Esophagus muscularis mucosa (tissue), 4 donors: ENCODE results near the gene RHOT2. TPM values are rescaled to one million over a fixed set of nuclear protein-coding genes. Genes with fewer than 3 reads are reported as not detected.

Experiments used
- DNase-seq: peaks from one replicate; pipeline ENCODE4 v3.0.0-alpha.2; 2017; ENCODE audit errors: extremely low spot score
- H3K27ac ChIP-seq, 4 donors: fragments of 200-600 bp; sonication (generic); replicated peaks in 1 of 4; 1 replicate in 3 of 4; 2 replicates in 1 of 4; pipeline ENCODE4 v1.5.1; 2016 to 2019; ENCODE audit warnings: mild to moderate bottlenecking in 1 of 4
- H3K27me3 ChIP-seq, 4 donors: fragments of 200-600 bp; sonication (generic); one replicate each; pipeline versions ENCODE4 v1.5.1 to v1.6.0; 2016 to 2019
- H3K36me3 ChIP-seq, 4 donors: fragments of 200-600 bp; sonication (generic); one replicate each; pipeline ENCODE4 v1.5.1; 2016 to 2019
- H3K4me1 ChIP-seq, 4 donors: fragments of 200-600 bp; sonication (generic); one replicate each; pipeline ENCODE4 v1.5.1; 2016 to 2019
- H3K4me3 ChIP-seq, 4 donors: fragments of 200-600 bp; sonication (generic); 1 replicate in 2 of 4; 2 replicates in 2 of 4; pipeline ENCODE4 v1.5.1; 2016 to 2019; ENCODE audit warnings: mild to moderate bottlenecking in 4 of 4, moderate library complexity in 1 of 4
- H3K9me3 ChIP-seq, 4 donors: fragments of 200-600 bp; sonication (generic); 1 replicate in 3 of 4; 2 replicates in 1 of 4; pipeline ENCODE4 v1.5.1; 2016 to 2019
- EP300 ChIP-seq: sonication (generic); formaldehyde crosslinking; IDR thresholded peaks from one replicate; pipeline ENCODE4 v1.6.1; 2017; ENCODE audit warnings: antibody characterized with exemption
- POLR2A ChIP-seq: fragments of 450-650 bp; IDR thresholded peaks from one replicate; pipeline ENCODE4 v1.6.1; 2017; ENCODE audit warnings: antibody characterized with exemption, moderate library complexity, mild to moderate bottlenecking, low read depth
- POLR2AphosphoS5 ChIP-seq, 2 donors: sonication (generic); formaldehyde crosslinking; IDR thresholded peaks; one replicate each; pipeline ENCODE4 v1.6.1; 2017; ENCODE audit warnings: antibody characterized with exemption in 2 of 2
- WGBS: methylation state at CpG from one replicate; pipeline ENCODE4 v1.1.5; 2018; 5-methylcytosine and 5-hydroxymethylcytosine counted together
- intact Hi-C: fragments of 100-400 bp; cut with DNase I; formaldehyde crosslinking; loops from one replicate; pipeline ENCODE4 v1.15.1; 2023
- total RNA-seq, 4 donors: library from RNA; depleted of rRNA; stranded (reverse); fragments of >200 nt; gene quantifications; one replicate each; pipeline versions ENCODE4 v1.1.0 to v1.2.1, GENCODE V29; 2016
- TF ChIP-seq, protein P1 (sequence below), 3 experiments: fragments of 200-600 bp in 2 of 3; fragments of 450-650 bp in 1 of 3; sonication (generic) in 2 of 3; IDR thresholded peaks; one replicate each; pipeline ENCODE4 v1.5.1; 2017 to 2019; ENCODE audit warnings: antibody characterized with exemption in 3 of 3, mild to moderate bottlenecking in 2 of 3, moderate library complexity in 1 of 3

Gene RHOT2
- total RNA-seq, 4 donors from 2014 or later, result 34.5 to 67.5 (median 58.6) TPM

DNA sequence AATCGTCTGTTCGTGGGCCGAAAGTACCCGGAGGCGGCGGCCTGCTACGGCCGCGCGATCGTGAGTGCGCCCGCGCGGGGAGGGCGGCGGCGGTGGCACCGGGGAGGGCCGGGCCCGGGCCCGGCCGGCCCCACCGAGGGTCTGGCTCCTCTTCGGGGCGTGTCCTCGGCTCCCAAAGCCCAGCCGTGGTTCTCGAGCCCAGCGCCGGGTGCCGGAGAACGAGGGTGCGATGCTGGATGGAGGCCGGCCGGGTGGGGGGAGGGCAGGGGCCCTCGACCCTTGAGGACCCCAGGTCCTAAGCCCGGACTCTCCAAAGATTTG is 12.7 kb downstream of the RHOT2 start:
- H3K27me3 ChIP-seq, result peaks cover 0 to 5% (median 0%) of the 10 kb centered on the region in 4 donors
- WGBS, result no CpG with 5 or more reads among the region's 38 CpGs
- no peak for TF ChIP-seq POLR2A
- no peak for TF ChIP-seq POLR2AphosphoS5 (IDR thresholded peaks at IDR 0.05)
- TF ChIP-seq EP300, result no peak
- TF ChIP-seq, protein P1, sequence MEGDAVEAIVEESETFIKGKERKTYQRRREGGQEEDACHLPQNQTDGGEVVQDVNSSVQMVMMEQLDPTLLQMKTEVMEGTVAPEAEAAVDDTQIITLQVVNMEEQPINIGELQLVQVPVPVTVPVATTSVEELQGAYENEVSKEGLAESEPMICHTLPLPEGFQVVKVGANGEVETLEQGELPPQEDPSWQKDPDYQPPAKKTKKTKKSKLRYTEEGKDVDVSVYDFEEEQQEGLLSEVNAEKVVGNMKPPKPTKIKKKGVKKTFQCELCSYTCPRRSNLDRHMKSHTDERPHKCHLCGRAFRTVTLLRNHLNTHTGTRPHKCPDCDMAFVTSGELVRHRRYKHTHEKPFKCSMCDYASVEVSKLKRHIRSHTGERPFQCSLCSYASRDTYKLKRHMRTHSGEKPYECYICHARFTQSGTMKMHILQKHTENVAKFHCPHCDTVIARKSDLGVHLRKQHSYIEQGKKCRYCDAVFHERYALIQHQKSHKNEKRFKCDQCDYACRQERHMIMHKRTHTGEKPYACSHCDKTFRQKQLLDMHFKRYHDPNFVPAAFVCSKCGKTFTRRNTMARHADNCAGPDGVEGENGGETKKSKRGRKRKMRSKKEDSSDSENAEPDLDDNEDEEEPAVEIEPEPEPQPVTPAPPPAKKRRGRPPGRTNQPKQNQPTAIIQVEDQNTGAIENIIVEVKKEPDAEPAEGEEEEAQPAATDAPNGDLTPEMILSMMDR (IDR thresholded peaks at IDR 0.05), result no peak
- peaks cover 55 to 68% (median 66%) of the 10 kb centered on the region in 4 donors for H3K4me1 ChIP-seq
- peak overlapping the region; percentile 93 to 98 (median 96) for H3K27ac ChIP-seq
- peak overlapping the region; percentile 81 to 98 (median 96) for H3K4me3 ChIP-seq
- peaks cover 16 to 27% (median 24%) of the 10 kb centered on the region in 4 donors for H3K36me3 ChIP-seq
- H3K9me3 ChIP-seq, result no peaks in the 10 kb centered on the region
- DNase-seq, result no peak
- intact Hi-C loops, result no loop called here

DNA sequence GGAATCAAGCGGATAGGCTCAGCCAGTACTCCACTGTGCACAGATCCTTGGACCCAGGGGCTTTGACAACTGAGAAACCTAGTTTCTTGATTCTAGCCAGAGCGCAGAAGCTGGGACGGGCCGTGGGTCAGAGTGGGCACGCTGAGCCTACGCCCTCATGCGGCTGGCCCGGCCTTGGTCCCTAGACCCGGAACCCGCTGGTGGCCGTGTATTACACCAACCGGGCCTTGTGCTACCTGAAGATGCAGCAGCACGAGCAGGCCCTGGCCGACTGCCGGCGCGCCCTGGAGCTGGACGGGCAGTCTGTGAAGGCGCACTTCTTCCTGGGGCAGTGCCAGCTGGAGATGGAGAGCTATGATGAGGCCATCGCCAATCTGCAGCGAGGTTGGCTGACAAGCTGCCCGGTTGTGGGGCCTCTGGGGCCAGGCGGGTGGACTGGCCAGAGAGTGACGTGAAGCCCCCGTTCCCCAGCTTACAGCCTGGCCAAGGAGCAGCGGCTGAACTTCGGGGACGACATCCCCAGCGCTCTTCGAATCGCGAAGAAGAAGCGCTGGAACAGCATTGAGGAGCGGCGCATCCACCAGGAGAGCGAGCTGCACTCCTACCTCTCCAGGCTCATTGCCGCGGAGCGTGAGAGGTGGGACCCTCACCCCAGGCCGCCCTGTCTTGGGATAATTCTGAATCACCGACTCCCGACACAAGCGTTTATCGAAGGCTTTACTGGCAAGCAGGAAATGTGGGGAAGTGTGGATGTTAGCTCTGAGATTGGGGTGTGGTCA is 13.2 kb downstream of the RHOT2 start:
- Histone ChIP-seq H3K9me3 (no peaks in the 10 kb centered on the region), H3K4me3 (peak overlapping the region; percentile 81 to 98 (median 96)), H3K36me3 (peaks cover 16 to 33% (median 24%) of the 10 kb centered on the region in 4 donors), H3K27me3 (peaks cover 0 to 1% (median 0%) of the 10 kb centered on the region in 4 donors), H3K27ac (peak overlapping the region; percentile 93 to 98 (median 96)), H3K4me1 (peaks cover 55 to 68% (median 66%) of the 10 kb centered on the region in 4 donors)
- no peak for TF ChIP-seq POLR2AphosphoS5 (IDR thresholded peaks at IDR 0.05)
- TF ChIP-seq EP300, result no peak
- TF ChIP-seq, protein P1 (IDR thresholded peaks at IDR 0.05), result no peak
- TF ChIP-seq POLR2A, result no peak
- no peak for DNase-seq
- intact Hi-C loops, result no loop called here
- 64% methylated on average over 16 of the region's 44 CpGs for WGBS

DNA sequence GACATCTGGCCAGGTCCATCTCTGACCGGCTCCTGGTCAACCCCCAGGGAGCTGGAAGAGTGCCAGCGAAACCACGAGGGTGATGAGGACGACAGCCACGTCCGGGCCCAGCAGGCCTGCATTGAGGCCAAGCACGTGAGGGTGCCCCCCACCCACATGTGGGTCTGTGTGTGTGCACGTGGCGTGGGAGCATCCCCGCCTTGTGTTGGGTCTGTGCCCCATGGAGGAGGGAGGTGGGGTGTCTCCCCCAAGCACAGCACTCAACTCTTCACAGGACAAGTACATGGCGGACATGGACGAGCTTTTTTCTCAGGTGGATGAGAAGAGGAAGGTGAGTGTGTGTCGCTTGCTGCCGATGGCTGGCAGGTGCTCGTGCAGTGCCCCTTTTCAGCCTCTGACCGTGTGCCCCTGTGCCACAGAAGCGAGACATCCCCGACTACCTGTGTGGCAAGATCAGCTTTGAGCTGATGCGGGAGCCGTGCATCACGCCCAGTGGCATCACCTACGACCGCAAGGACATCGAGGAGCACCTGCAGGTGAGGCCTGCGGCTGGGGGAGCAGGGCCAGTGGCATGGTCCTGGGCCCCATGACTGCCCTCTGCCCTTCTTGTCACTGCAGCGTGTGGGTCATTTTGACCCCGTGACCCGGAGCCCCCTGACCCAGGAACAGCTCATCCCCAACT is 14.0 kb downstream of the RHOT2 start:
- Histone ChIP-seq H3K4me3 (peak overlapping the region; percentile 4 to 98 (median 96)), H3K4me1 (peaks cover 55 to 71% (median 64%) of the 10 kb centered on the region in 4 donors), H3K9me3 (no peaks in the 10 kb centered on the region), H3K27me3 (no peaks in the 10 kb centered on the region), H3K36me3 (peaks cover 21 to 40% (median 30%) of the 10 kb centered on the region in 4 donors), H3K27ac (peak overlapping the region in 1 of 4 donors; percentile 93)
- WGBS, result 71% methylated on average over 11 of the region's 28 CpGs
- TF ChIP-seq, protein P1 (IDR thresholded peaks at IDR 0.05), result no peak
- TF ChIP-seq EP300 (no peak), POLR2AphosphoS5 (IDR thresholded peaks at IDR 0.05) (no peak), POLR2A (no peak)
- DNase-seq, result no peak
- intact Hi-C loops, result no loop called here

DNA sequence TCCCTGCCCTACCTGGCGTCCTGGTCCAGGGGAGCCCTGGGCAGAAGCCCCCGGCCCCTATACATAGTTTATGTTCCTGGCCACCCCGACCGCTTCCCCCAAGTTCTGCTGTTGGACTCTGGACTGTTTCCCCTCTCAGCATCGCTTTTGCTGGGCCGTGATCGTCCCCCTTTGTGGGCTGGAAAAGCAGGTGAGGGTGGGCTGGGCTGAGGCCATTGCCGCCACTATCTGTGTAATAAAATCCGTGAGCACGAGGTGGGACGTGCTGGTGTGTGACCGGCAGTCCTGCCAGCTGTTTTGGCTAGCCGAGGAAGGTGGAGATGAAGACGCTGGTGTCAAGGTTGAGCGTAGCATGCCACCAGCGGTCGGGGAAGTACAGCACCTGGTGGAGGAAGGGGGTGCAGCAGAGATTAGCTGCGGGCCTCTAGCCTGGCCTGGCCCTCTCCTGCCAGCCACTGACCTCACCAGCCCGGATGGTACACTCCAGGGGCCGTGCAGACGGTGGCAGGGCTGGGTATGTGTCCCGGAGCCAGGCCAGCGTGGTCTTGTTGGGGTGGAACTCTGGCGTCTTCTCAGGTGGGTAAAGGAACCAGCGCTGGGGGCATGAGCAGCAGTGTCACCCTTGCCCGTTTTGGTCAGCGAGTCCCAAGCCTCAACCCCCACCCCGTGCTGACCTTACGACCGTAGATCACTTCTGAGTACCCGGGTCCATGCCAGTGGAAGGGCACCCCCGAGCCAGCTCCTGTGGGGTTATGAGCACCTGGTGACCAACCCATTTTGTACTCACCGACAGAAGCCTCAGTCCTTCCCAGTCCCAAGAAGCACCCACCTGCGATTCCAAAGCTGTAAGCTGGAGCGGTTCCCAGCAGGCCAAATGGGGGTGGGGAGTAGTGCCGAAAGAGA is 14.8 kb downstream of the RHOT2 start:
- Histone ChIP-seq H3K9me3 (no peaks in the 10 kb centered on the region), H3K4me3 (peak overlapping the region in 3 of 4 donors; percentile 72 to 80 (median 80)), H3K27ac (peak overlapping the region in 1 of 4 donors; percentile 87), H3K4me1 (peaks cover 55 to 78% (median 64%) of the 10 kb centered on the region in 4 donors), H3K27me3 (no peaks in the 10 kb centered on the region), H3K36me3 (peaks cover 21 to 49% (median 39%) of the 10 kb centered on the region in 4 donors)
- no peak for DNase-seq
- intact Hi-C loops, result no loop called here
- no peak for TF ChIP-seq EP300
- no peak for TF ChIP-seq POLR2AphosphoS5 (IDR thresholded peaks at IDR 0.05)
- TF ChIP-seq, protein P1 (IDR thresholded peaks at IDR 0.05), result no peak
- no peak for TF ChIP-seq POLR2A
- 82% methylated on average over 21 of the region's 36 CpGs for WGBS
